GM23338 (cell line): Measurements from ENCODE around the gene TAF11L12. TPM values are rescaled to one million over a fixed set of nuclear protein-coding genes. Genes with fewer than 3 reads are reported as not detected.
"Not testable (repeated sequence)": the region's sequence is repeated elsewhere in the genome, so short reads cannot be mapped to it uniquely, and the experiment has no call there.

ENCODE experiments used
- ATAC-seq: fragments of 200-7000 bp; cut with Tn5 transposase; 3 replicates; pipeline ENCODE4 v1.9.1; 2020
- DNase-seq: peaks from one replicate; pipeline ENCODE4 v3.0.0-alpha.2; 2015; ENCODE audit warnings: low spot score
- H2AFZ ChIP-seq: fragments of 200-600 bp; sonication (generic); 2 replicates; pipeline ENCODE4 v1.8.0; 2016; ENCODE audit warnings: antibody characterized with exemption, mild to moderate bottlenecking, moderate library complexity
- H3F3A ChIP-seq: fragments of 200-600 bp; sonication (generic); replicated peaks from 2 replicates; pipeline ENCODE4 v1.8.0; 2017; ENCODE audit warnings: antibody characterized with exemption, mixed run types, low read depth
- H3K27ac ChIP-seq: fragments of 200-600 bp; sonication (generic); 2 replicates; pipeline ENCODE4 v1.6.1; 2016; ENCODE audit warnings: low read depth
- H3K27me3 ChIP-seq: fragments of 200-600 bp; sonication (generic); 2 replicates; pipeline ENCODE4 v1.8.0; 2016; ENCODE audit warnings: mild to moderate bottlenecking, mixed run types, moderate library complexity; ENCODE audit not compliant: insufficient read depth
- H3K36me3 ChIP-seq: fragments of 200-600 bp; sonication (generic); 2 replicates; pipeline ENCODE4 v1.8.0; 2016; ENCODE audit warnings: mild to moderate bottlenecking; ENCODE audit not compliant: insufficient read depth
- H3K4me1 ChIP-seq: fragments of 200-600 bp; sonication (generic); 2 replicates; pipeline ENCODE4 v1.8.0; 2016; ENCODE audit warnings: mild to moderate bottlenecking, moderate library complexity; ENCODE audit not compliant: insufficient read depth
- H3K4me2 ChIP-seq: fragments of 200-600 bp; sonication (generic); 2 replicates; pipeline ENCODE4 v1.7.1; 2017; ENCODE audit warnings: mixed run types
- H3K4me3 ChIP-seq: fragments of 200-600 bp; sonication (generic); 2 replicates; pipeline ENCODE4 v1.6.1; 2016; ENCODE audit warnings: mixed run types
- H3K79me2 ChIP-seq: fragments of 200-600 bp; sonication (generic); replicated peaks from 2 replicates; pipeline ENCODE4 v1.8.0; 2017; ENCODE audit warnings: mild to moderate bottlenecking; ENCODE audit not compliant: insufficient read depth
- H3K9me2 ChIP-seq: fragments of 200-600 bp; sonication (generic); 2 replicates; pipeline ENCODE4 v1.8.0; 2017; ENCODE audit not compliant: insufficient read depth
- H4K20me1 ChIP-seq: fragments of 200-600 bp; sonication (generic); replicated peaks from 2 replicates; pipeline ENCODE4 v1.8.0; 2017; ENCODE audit warnings: mild to moderate bottlenecking; ENCODE audit not compliant: insufficient read depth
- H3K27ac Mint-ChIP-seq: 2 replicates; pipeline ENCODE4 v1.8.0; 2020; ENCODE audit warnings: inconsistent platforms, mild to moderate bottlenecking, moderate library complexity, mixed read lengths
- H3K27me3 Mint-ChIP-seq: 3 replicates; pipeline ENCODE4 v1.8.0; 2022; ENCODE audit warnings: low read depth, mild to moderate bottlenecking, moderate library complexity, mixed read lengths, inconsistent platforms; ENCODE audit not compliant: insufficient read depth, poor library complexity
- H3K36me3 Mint-ChIP-seq: 3 replicates; pipeline ENCODE4 v1.8.0; 2021; ENCODE audit warnings: low read depth, mild to moderate bottlenecking, inconsistent platforms, moderate library complexity, mixed read lengths
- H3K4me1 Mint-ChIP-seq: 3 replicates; pipeline ENCODE4 v1.8.0; 2020; ENCODE audit warnings: mild to moderate bottlenecking, inconsistent platforms, mixed read lengths
- H3K4me3 Mint-ChIP-seq: 3 replicates; pipeline ENCODE4 v1.8.0; 2021; ENCODE audit warnings: moderate library complexity, mild to moderate bottlenecking, inconsistent platforms, mixed read lengths
- H3K9me3 Mint-ChIP-seq: 3 replicates; pipeline ENCODE4 v1.8.0; 2020; ENCODE audit warnings: moderate library complexity, mild to moderate bottlenecking, inconsistent platforms, mixed read lengths
- CREB1 ChIP-seq: fragments of 250-450 bp; sonication (Bioruptor Pico); IDR thresholded peaks from 2 replicates; pipeline ENCODE4 v1.5.0; 2020; ENCODE audit warnings: low read depth, mild to moderate bottlenecking, moderate library complexity
- EZH2phosphoT487 ChIP-seq: fragments of 200-600 bp; sonication (generic); IDR thresholded peaks from one replicate; pipeline ENCODE4 v1.8.1; 2018; ENCODE audit warnings: antibody characterized with exemption; ENCODE audit not compliant: unreplicated experiment
- JUNB ChIP-seq: IDR thresholded peaks from one replicate; pipeline ENCODE4 v1.6.1; 2016; ENCODE audit warnings: antibody characterized with exemption; ENCODE audit not compliant: unreplicated experiment
- NANOG ChIP-seq: IDR thresholded peaks from 2 replicates; pipeline ENCODE4 v1.6.1; 2016; ENCODE audit warnings: antibody characterized with exemption, borderline replicate concordance
- POLR2AphosphoS5 ChIP-seq: IDR thresholded peaks from 2 replicates; pipeline ENCODE4 v1.6.1; 2016; ENCODE audit warnings: antibody characterized with exemption, low read depth
- STAT1 ChIP-seq: IDR thresholded peaks from one replicate; pipeline ENCODE4 v1.6.1; 2016; ENCODE audit warnings: antibody characterized with exemption; ENCODE audit not compliant: unreplicated experiment
- ZNF114 ChIP-seq: fragments of 250-450 bp; sonication (Bioruptor Pico); IDR thresholded peaks from 2 replicates; pipeline ENCODE4 v1.5.0; 2020; ENCODE audit warnings: mild to moderate bottlenecking, moderate library complexity
- polyA plus RNA-seq: library from polyadenylated mRNA; unstranded; fragments of >200 nt; fragmentation: Nextera tagmentation; extraction: Ambion mirVana; gene quantifications from 2 replicates; pipeline ENCODE4 v1.2.1, GENCODE V29; 2016
- total RNA-seq: library from RNA; depleted of rRNA; stranded (reverse); fragments of >200 nt; shearing (Covaris generic); gene quantifications from 2 replicates; pipeline ENCODE4 v1.2.3, GENCODE V29; 2014
- TF ChIP-seq, protein P1 (sequence below): fragments of 250-450 bp; sonication (Bioruptor Pico); IDR thresholded peaks from 2 replicates; pipeline ENCODE4 v1.5.0; 2020; ENCODE audit warnings: mild to moderate bottlenecking, moderate library complexity
- TF ChIP-seq, protein P2 (sequence below), 2 experiments: fragments of 200-600 bp in 1 of 2; sonication (generic) in 1 of 2; conservative IDR thresholded peaks; 2 replicates each; pipeline versions ENCODE4 v1.5.1 to v1.6.1; 2016 to 2017; ENCODE audit warnings: antibody characterized with exemption in 2 of 2, low read depth in 2 of 2, mild to moderate bottlenecking in 2 of 2, moderate library complexity in 1 of 2

The TAF11L12 gene
- total and polyA plus RNA-seq, 2 experiments from 2014 or later = not detected

GRCh38 chr5:17634160-17634559, 24.0 kb downstream of the TAF11L12 start, which contains the start of gene TAF11L14:
TAF11L14 (plus strand) TSS chr5:17634460.
- no peak within 1 kb of the TSS for H3K4me2 ChIP-seq
- no peaks in the 10 kb centered on the region for H3K79me2 ChIP-seq
- Mint-ChIP-seq H3K27ac (no peak within 1 kb of the TSS), H3K27me3 (no peaks in the 10 kb centered on the region), H3K4me1 (no peaks in the 10 kb centered on the region), H3K4me3 (no peak within 1 kb of the TSS), H3K36me3 (no peaks in the 10 kb centered on the region), H3K9me3 (no peaks in the 10 kb centered on the region; the same call in 2 of the 3 replicates)
- H3F3A ChIP-seq = no peaks in the 10 kb centered on the region
- no peak for ATAC-seq
- no peak within 1 kb of the TSS for H2AFZ ChIP-seq
- no peak within 1 kb of the TSS for H3K4me3 ChIP-seq
- no peaks in the 10 kb centered on the region for H3K27me3 ChIP-seq
- no peak for TF ChIP-seq POLR2AphosphoS5
- no peak for TF ChIP-seq NANOG
- TF ChIP-seq EZH2phosphoT487 = no peak
- TF ChIP-seq, protein P1, sequence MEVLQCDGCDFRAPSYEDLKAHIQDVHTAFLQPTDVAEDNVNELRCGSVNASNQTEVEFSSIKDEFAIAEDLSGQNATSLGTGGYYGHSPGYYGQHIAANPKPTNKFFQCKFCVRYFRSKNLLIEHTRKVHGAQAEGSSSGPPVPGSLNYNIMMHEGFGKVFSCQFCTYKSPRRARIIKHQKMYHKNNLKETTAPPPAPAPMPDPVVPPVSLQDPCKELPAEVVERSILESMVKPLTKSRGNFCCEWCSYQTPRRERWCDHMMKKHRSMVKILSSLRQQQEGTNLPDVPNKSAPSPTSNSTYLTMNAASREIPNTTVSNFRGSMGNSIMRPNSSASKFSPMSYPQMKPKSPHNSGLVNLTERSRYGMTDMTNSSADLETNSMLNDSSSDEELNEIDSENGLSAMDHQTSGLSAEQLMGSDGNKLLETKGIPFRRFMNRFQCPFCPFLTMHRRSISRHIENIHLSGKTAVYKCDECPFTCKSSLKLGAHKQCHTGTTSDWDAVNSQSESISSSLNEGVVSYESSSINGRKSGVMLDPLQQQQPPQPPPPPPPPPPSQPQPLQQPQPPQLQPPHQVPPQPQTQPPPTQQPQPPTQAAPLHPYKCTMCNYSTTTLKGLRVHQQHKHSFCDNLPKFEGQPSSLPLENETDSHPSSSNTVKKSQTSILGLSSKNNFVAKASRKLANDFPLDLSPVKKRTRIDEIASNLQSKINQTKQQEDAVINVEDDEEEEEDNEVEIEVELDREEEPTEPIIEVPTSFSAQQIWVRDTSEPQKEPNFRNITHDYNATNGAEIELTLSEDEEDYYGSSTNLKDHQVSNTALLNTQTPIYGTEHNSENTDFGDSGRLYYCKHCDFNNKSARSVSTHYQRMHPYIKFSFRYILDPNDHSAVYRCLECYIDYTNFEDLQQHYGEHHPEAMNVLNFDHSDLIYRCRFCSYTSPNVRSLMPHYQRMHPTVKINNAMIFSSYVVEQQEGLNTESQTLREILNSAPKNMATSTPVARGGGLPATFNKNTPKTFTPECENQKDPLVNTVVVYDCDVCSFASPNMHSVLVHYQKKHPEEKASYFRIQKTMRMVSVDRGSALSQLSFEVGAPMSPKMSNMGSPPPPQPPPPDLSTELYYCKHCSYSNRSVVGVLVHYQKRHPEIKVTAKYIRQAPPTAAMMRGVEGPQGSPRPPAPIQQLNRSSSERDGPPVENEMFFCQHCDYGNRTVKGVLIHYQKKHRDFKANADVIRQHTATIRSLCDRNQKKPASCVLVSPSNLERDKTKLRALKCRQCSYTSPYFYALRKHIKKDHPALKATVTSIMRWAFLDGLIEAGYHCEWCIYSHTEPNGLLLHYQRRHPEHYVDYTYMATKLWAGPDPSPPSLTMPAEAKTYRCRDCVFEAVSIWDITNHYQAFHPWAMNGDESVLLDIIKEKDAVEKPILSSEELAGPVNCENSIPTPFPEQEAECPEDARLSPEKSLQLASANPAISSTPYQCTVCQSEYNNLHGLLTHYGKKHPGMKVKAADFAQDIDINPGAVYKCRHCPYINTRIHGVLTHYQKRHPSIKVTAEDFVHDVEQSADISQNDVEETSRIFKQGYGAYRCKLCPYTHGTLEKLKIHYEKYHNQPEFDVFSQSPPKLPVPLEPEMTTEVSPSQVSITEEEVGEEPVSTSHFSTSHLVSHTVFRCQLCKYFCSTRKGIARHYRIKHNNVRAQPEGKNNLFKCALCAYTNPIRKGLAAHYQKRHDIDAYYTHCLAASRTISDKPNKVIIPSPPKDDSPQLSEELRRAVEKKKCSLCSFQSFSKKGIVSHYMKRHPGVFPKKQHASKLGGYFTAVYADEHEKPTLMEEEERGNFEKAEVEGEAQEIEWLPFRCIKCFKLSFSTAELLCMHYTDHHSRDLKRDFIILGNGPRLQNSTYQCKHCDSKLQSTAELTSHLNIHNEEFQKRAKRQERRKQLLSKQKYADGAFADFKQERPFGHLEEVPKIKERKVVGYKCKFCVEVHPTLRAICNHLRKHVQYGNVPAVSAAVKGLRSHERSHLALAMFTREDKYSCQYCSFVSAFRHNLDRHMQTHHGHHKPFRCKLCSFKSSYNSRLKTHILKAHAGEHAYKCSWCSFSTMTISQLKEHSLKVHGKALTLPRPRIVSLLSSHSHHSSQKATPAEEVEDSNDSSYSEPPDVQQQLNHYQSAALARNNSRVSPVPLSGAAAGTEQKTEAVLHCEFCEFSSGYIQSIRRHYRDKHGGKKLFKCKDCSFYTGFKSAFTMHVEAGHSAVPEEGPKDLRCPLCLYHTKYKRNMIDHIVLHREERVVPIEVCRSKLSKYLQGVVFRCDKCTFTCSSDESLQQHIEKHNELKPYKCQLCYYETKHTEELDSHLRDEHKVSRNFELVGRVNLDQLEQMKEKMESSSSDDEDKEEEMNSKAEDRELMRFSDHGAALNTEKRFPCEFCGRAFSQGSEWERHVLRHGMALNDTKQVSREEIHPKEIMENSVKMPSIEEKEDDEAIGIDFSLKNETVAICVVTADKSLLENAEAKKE (CRISPR knock-in tag) = no peak
- TF ChIP-seq STAT1 = no peak
- no peak for TF ChIP-seq ZNF114
- TF ChIP-seq CREB1 (CRISPR knock-in tag) = no peak
- TF ChIP-seq, protein P2, sequence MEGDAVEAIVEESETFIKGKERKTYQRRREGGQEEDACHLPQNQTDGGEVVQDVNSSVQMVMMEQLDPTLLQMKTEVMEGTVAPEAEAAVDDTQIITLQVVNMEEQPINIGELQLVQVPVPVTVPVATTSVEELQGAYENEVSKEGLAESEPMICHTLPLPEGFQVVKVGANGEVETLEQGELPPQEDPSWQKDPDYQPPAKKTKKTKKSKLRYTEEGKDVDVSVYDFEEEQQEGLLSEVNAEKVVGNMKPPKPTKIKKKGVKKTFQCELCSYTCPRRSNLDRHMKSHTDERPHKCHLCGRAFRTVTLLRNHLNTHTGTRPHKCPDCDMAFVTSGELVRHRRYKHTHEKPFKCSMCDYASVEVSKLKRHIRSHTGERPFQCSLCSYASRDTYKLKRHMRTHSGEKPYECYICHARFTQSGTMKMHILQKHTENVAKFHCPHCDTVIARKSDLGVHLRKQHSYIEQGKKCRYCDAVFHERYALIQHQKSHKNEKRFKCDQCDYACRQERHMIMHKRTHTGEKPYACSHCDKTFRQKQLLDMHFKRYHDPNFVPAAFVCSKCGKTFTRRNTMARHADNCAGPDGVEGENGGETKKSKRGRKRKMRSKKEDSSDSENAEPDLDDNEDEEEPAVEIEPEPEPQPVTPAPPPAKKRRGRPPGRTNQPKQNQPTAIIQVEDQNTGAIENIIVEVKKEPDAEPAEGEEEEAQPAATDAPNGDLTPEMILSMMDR (conservative IDR thresholded peaks at IDR 0.05; ENCODE audit: low read depth in 2 of 2) = no peak
- TF ChIP-seq JUNB = no peak
- 0 out of 2 replicates have a peak, but pooled peaks cover 5% of the 10 kb centered on the region for H3K9me2 ChIP-seq
- no peak for DNase-seq
- H3K27ac ChIP-seq = no peak within 1 kb of the TSS
- no peaks in the 10 kb centered on the region for H4K20me1 ChIP-seq
- H3K4me1 ChIP-seq = no peaks in the 10 kb centered on the region
- no peaks in the 10 kb centered on the region for H3K36me3 ChIP-seq

GRCh38 chr5:17649232-17649631, 39.0 kb downstream of the TAF11L12 start:
- H3K4me3 Mint-ChIP-seq, H3K27me3 Mint-ChIP-seq, H3K27ac Mint-ChIP-seq, H3K27me3 ChIP-seq, H3K79me2 ChIP-seq, H3K4me1 Mint-ChIP-seq, H4K20me1 ChIP-seq, ATAC-seq, H3K9me3 Mint-ChIP-seq, DNase-seq, H3F3A ChIP-seq, H3K4me1 ChIP-seq, H2AFZ ChIP-seq, H3K36me3 Mint-ChIP-seq, H3K4me3 ChIP-seq, H3K4me2 ChIP-seq, H3K9me2 ChIP-seq, H3K36me3 ChIP-seq, H3K27ac ChIP-seq: not testable (repeated sequence)
